NK-92 (cell line): ENCODE data around the gene TULP1.
"Not testable (repeated sequence)": the region's sequence is repeated elsewhere in the genome, so short reads cannot be mapped to it uniquely, and the experiment has no call there.

Experiments
- DNase-seq: peaks from one replicate; lab custom pipeline; 2025; ENCODE audit not compliant: unreplicated experiment; lab: John Stamatoyannopoulos, UW

The TULP1 gene

DNA sequence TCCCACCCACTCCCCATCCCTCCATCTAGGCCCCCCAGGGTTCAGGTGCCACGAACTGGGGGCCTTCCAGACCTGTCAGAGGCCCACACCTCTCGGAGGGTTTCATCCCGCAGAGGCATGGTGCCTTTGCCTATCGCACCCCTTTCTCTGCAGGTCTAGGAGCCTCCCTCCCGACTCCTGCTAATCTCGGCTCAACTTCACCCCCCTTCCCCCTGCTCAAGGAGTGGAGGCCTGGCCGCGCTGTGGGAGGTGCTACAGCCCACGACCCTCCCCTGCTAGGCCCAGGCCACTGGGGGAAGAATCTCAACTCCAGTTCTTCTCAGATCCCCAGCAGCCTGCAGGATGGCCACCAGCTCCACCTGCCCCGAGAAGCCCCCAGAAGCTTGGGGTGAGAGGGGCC is at the start of gene TULP1:
Gene TULP1, minus strand, starts transcription at position 157 of the 400 bp plus-strand sequence. Its CDS starts 38 bp downstream, at position 119.
- no peak for DNase-seq

DNA sequence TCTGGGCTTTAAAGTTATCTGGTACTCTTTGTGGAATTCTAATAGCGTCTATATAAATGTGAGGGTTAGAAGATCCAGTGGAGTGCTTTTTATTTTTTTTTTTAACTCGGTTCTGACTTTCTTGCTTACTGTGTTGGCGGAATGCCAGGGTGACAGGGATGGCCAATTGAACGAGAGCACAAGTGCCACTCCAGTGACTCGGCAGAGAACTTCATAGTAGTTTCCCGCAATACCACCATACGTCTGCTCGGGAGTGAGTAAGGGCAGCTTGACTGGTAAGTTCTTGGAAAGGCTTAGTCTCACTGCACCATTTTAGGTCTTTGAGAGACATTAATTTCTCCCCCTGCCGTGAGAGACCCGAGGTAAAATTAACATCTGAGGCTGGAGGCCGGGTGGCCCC is 49.4 kb upstream of the TULP1 start:
- DNase-seq, result no peak

DNA sequence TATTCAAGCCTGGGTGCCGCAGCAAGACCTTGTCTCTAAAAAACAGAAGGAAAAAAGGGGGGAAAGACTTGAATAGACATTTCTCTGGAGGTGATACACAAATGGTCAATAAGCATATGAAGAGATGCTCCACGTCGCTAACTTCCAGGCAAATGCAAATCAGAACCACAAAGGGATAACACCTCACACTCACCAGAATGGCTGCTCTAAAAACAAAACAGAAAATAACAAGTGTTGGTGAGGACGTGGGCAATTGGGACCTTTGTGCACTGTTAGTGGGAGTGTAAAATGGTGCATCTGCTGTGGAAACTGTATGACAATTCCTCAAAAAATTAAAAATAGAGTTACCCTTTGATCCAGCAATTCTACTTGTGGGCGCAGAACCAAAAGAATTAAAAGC is 48.4 kb upstream of the TULP1 start:
- no peak for DNase-seq

DNA sequence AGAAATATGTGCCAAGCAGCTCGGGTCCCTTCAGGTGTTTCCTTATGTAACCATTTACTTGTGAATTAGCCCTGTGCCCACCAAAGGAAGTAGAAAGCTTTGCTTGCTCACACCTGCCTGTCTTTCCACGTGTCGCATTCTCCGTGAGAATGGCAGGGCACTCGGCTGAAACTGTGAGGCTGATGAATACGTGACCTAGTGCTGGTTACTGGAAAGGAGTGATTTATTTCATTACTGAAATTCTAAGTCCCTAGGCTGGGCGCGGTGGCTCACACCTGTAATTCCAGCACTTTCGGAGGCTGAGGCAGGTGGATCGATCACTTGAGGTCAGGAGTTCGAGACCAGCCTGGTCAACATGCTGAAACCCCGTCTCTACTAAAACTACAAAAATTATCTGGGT is 45.9 kb upstream of the TULP1 start:
- no peak for DNase-seq

DNA sequence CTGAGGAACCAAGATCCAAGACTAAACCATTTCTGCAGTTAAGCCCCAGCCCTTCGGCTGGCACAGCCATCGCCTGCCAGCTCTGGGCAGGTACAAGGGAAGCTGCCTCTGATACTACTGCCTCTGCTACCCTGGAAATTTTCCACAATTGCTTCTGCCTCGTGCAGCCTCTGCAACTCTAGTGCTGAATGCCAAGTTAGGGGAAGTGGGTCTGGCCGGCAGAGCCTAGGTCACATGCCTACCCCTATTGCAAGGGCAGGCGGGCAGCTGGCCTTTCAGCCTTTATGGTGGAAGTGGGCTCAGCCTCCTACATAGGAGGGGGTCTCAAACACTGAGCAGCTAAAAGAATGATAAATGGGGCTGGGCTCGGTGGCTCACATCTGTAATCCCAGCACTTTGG is 44.5 kb upstream of the TULP1 start:
- DNase-seq, result no peak

DNA sequence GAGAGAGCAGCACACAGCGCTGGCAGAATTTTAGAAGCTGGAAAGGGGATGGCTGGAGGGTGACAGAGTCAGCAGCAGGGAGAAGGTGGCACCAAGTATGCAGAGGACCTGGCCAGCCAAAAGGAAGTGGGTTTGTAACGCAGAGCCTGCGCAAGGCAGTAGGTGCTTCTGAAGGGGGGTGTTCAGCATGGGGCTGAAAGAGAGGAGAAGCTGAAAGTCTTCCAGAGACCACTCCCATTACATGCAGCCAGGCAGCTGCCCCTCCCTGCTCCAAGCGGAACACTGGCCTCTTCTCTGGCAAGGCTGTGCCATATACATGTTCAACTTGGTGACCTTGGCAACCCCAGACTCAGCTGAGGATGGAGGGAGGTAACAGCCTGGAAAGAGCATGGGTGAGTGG is 42.1 kb upstream of the TULP1 start:
- DNase-seq, result no peak

DNA sequence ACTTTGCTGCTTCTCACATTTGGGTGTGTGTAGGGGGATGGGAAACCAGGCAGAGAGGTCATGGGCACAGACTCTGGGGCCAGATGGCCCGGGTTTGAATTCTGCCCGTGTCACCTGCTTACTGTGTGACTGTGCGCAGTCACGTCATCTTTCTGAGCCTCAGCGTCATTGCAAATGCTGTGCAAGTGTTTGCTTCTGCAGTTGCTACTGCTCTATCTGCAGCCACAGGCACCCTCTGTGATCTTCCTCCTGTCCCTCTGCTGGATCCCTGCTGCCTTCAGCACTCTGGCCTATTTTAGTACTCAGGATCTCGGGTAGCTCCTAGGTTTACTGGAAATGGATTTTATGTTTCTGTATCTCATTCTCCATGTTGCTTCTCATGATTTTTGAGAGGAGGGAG is 40.6 kb upstream of the TULP1 start:
- no peak for DNase-seq

DNA sequence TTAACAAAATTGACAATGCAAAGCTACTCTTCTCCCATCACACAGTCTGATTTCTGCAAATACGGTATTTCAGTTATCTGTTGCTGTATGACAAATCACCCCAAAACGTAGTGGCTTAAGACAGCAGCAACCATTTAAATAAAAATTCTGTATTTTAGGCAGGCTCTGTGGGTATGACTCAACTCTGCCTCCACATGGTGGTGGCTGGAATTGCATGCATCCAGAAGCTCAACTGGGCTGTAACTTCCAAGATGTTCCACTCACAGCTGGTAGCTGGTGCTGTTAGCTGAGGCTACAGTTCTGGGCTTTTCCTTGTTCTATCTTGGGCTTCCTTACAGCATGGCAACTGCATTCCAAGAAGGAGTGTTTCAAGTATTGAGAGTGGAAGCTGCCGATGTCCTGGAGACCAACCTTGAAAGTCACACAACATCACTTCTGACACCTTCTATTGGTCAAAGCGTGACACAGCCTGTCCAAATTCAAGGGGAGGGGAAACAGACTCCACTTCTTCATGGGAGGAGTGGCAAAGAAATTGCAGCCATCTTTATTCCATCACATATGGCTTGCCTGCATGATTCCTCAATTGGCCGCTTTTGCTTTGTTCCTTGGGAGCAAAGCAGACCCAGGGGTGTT is 39.7 kb upstream of the TULP1 start:
- DNase-seq, result no peak

DNA sequence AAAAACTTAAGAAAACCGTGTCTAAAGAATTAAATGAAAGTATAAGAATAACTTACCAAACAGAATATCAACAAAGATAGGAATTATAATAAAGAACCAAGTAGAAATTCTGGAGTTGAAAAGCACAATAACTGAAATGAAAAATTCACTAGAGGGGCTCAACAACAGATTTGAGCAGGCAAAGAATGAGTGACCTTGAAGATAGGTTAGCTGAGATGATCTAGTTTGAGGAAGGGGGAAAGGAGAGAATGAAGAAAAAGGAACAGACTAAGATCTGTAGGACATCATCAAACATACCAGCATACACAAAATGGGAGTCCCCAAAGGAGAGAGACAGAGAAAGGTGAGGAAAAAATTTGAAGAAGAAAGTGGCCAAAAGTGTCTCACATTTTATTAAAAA is 37.7 kb upstream of the TULP1 start:
- DNase-seq, result no peak

DNA sequence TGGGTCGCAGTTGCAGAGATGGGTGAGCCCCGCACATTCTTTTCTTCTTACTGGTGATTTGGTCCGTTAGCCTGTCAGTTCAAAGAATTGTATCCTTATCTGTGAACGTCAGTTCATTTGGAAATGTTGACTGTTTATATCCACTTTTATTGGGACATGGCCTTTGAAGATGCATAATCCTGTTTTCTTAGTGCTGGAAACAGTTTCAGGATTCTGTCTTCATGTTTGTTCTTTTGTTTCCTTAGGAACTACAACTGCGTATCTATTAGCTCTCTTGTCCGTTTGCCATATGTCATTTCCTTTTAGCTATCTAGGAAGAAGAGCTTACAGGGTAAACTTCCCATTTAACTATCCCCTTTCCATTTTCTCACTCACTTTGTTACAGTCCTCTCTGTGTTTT is 35.0 kb upstream of the TULP1 start:
- no peak for DNase-seq

DNA sequence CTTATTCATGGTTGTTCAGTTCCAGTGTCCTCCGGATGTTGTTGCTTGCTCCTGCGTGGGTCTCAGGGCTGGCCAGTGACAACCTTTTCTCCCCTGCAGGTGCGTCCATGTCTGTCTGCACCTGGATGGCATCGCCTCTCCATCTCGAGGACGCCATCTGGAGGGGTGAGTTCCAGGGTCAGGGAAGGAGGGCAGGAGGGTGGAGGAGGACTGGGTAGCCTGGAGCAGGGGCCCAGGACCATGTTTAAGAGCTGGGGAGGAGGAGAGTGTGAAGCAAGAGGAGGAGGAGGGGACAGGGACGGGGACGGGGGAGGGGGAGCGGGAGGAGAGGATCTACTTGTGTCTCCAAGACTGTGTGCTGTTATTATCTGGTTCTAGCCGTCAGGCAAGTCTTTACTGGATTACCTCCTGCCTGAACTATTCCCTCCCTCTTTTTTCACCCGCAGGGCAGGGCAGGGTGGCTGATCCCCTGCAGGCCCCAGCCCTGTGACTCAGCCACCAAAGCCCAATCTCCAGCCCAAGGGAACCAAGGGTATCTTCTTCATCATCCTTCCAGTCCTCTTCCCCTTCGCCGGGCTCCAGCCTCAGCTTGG is 32.2 kb upstream of the TULP1 start:
- no peak for DNase-seq

DNA sequence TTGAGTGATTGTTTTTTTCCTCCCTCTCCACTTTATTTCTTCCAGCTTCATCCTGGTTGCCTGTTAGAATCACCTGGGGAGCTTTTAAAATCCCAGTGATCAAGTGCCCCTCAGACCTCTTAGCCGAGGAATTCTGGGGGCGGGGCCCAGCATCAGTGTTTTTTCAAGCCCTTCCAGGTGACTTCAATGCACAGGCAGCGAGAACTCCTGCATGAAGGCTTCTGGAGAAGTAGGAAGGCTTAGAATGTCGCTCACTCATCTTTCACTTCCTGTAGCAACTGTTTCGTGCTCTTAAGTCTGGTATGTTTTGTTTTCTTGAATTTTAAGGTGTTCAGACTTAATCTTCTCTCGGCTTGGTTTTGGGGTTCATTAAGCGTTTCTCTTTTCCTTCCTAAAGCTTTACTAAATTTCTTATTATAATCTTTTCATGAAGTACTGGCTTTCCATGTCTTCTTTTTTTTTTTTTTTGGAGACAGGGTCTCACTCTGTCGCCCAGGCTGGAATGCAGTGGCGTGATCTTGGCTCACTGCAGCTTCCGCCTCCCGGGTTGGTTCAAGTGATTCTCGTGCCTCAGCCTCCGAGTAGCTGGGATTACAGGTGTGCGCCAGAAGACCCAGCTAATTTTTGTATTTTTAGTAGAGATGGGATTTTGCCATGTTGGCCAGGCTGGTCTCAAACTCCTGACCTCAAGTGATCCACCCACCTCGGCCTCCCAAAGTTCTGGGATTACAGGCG is 30.9 kb upstream of the TULP1 start:
- DNase-seq, result no peak

DNA sequence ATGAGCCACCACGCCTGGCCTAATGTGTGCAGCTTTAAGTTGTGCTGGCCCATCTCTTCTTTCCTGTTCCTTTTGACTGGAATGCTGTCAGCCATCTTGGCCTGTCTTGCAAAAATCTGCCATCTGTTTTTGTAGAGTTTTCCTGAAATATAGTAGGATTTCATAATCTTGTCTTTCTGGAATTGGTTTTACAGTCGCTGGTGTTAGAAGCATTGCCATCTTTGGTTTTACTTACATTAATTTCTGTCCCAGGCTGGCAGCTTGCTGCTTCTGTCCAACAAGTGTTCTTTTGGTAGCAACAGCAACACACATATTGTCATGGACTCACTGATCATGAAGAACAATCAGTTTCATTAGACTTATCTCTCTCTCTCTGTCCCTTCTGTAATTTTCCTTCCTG is 29.1 kb upstream of the TULP1 start:
- no peak for DNase-seq

DNA sequence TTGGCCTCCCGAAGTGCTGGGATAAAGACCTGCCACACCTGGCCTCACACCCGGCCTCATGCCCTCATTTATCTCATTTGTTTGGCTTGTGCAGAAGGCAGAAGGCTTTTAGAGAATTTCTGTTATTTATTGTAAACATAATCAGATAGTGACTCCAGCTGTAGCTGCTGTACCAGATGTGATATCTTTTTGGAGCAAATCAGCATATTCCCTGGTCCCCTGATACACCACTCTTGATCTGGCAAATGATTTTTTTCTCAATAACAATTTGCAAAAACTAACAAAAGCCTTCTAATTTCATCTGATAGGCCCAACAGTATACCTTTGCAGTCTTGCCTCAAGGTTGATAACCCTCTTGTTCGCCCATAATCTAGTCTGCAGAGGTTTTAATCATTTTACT is 26.5 kb upstream of the TULP1 start:
- DNase-seq, result no peak

DNA sequence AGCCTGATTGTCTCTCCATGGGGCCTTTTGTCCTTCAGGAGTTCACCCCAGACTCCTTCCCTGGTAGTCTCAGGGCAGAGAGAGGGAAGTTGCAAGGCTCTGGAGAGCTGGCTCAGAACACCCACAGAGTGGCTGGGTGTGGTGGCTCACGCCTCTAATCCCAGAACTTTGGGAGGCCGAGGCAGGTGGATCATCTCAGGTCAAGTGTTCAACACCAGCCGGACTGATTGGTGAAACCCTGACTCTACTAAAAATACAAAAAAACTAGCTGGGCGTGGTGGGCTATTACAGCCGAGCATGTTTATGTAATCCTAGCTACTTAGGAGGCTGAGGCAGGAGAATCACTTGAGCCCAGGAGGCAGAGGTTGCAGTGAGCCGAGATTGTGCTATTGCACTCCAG is 23.2 kb upstream of the TULP1 start:
- DNase-seq, result not testable (repeated sequence)

DNA sequence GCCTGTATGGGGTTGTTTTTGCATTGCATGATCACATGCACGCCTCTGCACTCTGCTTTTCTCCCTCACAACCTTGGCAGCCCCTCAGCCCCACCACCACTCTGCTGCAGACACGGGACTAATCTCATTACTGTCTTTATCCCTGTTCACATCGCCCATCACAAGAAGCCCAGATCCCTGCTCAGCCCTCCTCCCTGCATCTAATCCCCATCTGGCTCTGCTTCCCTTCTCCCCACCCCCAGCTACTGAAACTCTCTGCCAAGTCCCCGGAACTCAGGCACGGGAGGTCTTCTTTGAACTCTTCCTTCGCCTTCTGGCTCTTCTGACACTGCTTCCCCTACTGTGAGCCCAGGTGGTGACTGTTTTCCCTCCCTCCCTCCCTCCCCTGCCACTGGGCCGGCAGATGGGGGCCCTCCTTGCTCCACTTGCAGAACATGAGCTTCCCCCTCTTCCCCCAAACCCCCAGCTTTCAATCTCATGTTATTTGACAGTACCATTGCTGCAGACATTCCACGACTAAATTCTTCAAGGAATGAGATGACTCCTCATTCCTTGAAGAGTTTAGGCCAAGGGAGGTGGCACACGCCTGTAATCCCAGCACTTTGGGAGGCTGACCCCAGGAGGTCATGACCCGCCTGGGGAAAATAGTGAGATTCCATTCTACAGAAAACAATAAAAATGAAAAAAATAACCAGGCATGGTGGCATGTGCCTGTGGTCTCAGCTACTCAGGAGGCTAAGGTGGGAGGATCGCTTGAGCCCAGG is 21.9 kb upstream of the TULP1 start:
- no peak for DNase-seq

DNA sequence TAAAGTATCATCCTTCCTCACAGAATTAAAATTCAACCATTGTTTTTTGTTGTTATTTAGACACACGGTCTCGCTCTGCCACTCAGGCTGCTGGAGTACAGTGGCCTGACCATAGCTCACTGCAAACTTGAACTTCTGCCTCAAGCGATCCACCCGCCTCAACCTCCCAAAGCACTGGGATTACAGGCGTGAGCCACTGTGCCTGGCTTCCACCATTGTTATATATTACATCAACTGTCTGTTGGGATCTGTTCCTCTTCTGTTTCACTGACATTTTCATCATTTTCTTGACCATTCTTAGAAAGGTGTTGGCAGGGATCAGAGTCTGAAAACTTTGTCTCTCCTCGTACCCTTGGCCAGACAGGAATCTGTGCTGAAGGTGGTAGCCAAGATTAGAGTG is 21.3 kb upstream of the TULP1 start:
- no peak for DNase-seq

DNA sequence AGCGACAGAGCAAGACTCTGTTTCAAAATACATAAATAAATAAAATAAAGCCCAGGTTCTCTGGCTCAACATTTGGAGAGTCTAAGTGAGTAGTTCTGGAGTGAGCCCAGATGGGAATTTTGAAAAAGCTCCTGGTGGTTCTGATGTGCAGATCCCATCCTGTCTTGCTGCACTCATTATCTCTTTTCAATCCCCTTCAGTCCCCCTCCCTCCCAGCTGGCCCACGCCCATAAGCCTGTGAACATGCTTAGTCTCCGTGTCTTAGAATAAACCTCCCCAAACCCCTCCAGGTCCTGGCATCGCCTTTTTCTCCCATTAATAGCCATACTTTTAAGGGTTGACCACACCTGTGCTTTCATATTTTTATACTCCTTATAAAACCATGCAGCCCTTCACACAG is 19.4 kb upstream of the TULP1 start:
- DNase-seq, result no peak

DNA sequence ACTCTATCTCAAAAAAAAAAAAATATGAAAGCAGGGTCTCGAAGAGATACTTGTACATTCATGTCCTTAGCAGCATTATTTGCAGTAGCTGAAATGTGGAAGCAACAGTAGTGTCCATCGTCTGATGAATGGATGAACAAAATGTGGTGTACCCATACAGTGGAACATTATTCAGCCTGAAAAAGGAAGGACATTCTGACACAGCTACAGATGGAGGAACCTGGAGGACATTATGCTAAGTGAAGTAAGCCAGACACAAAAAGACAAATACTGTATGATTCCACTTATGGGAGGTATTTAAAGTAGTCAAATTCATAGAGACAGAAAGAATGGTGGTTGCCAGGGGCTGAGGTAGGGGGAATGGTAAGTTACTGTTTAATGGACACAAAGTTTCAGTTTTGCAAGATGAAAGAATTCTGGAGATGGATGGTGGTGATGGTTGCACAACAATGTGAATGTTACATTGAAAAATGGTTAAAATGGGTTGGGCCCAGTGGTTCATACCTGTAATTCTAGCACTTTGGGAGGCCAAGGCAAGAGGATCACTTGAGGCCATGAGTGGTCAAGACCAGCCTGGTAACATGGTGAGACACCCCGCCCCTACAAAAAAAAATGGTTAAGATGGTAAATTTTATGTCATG is 11.8 kb upstream of the TULP1 start:
- no peak for DNase-seq

DNA sequence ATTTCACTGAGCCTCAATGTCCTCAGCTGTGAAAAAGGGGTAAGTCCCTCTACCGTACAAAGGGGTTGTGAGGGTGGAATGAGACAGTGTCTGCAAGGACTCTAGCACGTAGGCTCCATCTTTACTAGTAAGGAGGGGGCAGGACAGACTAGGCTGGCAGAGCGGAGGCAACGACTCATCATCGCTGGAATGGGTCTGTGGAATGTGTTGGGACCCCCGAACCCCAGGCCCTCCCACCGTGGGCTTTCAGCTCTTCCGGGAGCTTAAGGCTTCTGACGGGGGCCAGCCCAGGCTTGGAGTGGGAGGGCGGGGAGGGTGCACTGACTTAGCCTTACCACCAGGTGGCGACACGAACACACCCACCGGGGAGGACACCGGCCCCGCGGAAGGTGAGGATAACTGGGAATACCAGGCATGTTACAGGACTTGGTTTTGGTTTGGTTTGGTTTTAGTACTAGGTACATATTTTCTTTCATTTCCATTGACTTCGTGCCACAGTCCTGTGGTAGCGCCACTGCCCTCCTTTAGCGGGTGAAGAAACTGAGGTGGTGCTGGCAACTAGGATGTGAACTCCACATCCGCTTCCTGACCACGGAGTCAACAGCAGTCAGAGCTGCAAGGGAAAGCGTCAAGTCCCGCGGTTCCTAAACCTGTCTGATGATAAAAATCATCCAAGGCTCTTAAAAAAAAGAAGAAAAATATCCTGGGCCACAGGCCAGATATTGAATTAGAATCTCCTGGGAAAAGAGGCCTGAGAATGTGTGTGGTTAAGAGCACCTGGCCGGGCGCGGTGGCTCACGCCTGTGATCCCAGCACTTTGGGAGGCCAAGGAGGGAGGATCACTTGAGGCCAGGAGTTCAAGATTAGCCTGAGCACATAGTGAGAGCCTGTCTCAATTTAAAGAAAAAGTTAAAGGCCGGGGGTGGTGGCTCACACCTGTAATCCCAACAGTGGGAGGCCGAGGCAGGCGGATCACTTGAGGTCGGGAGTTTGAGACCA is 10.3 kb upstream of the TULP1 start:
- no peak for DNase-seq
